ENCODE results near the gene GTF2A1. TPM values are rescaled to one million over a fixed set of nuclear protein-coding genes. Genes with fewer than 3 reads are reported as not detected.

Gene GTF2A1
- total RNA-seq, 1 experiment from 2014 or later: 49.0 TPM

DNA sequence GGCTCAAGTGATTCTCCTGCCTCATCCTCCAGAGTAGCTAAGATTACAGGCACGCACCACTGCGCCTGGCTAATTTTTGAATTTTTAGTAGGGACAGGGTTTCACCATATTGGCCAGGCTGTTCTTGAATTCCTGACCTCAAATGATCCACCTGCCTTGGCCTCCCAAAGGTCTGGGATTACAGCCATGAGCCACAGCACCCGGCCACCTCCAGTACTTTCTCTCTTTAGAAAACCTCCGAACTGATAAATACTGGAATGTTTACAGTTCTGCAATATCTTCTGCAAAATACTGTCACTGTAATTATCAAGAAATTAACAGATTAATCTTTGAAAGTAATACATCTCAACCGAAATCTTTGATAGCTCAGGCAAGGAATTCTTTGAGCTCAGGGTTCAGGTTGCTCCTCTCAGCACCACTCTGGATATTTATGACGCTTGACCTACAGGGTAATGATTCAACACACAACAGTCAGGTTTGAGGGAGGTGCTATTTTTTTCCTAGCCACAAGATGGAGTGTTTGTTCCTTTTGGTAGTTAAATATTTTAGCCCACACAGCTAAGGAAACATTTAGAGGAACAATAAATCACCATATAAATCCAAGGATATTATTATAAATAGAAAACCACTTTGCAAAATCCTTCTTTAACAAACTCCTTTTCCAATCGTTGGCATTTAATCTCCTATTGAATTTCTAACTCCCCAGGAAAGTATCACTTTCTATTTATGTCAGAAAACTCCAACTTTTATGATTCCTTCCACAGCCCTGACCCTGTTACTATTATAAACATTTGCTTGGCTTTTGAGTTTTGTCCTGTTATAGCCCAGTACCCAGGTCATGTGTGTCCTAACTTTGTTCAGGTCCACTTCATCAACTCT is 48.6 kb upstream of the GTF2A1 start:
- no peaks in the 10 kb centered on the region for H3K27me3 Mint-ChIP-seq (ENCODE audit: low read depth)
- no peaks in the 10 kb centered on the region for H3K9me3 Mint-ChIP-seq
- H3K4me3 Mint-ChIP-seq: no peak overlapping the region
- ChIA-PET POLR2A (interaction anchor here (1.0 kb wide), 1 partner anchor 184 kb away, joined by 4 read pairs; no protein-coding TSS in a partner anchor), CTCF (interaction anchor here (0.6 to 6.3 kb wide), 32 partner anchors 9 to 264 kb away, joined by 3 to 87 read pairs (median 4); partner anchors contain the start of genes GTF2A1 and SEL1L)
- ATAC-seq (peak; percentile 78), DNase-seq (ENCODE audit: low spot score) (no peak)
- peaks cover 9% of the 10 kb centered on the region for H3K36me3 Mint-ChIP-seq
- peaks cover 37% of the 10 kb centered on the region for H3K4me1 Mint-ChIP-seq
- H3K27ac Mint-ChIP-seq: peak overlapping the region; percentile 44; the same call in 1 of the 2 replicates
- no peak for TF ChIP-seq TP53 (CRISPR knock-in tag; IDR thresholded peaks at IDR 0.05)
- TF ChIP-seq CBFB (CRISPR knock-in tag; IDR thresholded peaks at IDR 0.05; ENCODE audit: low read depth): no peak
- TF ChIP-seq CREB1 (CRISPR knock-in tag; IDR thresholded peaks at IDR 0.05): no peak
- TF ChIP-seq, protein P1, sequence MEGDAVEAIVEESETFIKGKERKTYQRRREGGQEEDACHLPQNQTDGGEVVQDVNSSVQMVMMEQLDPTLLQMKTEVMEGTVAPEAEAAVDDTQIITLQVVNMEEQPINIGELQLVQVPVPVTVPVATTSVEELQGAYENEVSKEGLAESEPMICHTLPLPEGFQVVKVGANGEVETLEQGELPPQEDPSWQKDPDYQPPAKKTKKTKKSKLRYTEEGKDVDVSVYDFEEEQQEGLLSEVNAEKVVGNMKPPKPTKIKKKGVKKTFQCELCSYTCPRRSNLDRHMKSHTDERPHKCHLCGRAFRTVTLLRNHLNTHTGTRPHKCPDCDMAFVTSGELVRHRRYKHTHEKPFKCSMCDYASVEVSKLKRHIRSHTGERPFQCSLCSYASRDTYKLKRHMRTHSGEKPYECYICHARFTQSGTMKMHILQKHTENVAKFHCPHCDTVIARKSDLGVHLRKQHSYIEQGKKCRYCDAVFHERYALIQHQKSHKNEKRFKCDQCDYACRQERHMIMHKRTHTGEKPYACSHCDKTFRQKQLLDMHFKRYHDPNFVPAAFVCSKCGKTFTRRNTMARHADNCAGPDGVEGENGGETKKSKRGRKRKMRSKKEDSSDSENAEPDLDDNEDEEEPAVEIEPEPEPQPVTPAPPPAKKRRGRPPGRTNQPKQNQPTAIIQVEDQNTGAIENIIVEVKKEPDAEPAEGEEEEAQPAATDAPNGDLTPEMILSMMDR (IDR thresholded peaks at IDR 0.05): peak; percentile 44
- TF ChIP-seq OVOL2 (CRISPR knock-in tag; IDR thresholded peaks at IDR 0.05; ENCODE audit: borderline replicate concordance): no peak

DNA sequence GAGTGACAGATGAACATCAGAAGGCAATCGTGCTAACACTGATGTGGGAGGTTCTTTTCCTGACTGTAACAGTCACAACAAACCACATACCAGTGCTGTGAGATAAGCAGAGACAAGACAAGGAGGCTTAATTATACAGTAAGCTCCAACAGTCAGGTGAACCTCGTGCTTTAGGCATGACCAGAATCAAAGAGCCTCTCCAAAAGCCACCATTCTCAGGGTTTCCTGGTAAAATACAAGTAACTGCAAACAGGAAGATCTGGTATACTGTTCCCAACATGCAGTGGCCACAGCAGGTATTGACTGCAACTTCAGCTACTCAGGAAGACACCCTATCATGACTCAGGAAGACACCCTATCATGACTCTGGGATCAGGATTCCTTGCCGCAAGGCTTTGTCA is 47.3 kb upstream of the GTF2A1 start:
- peak; percentile 46 for ATAC-seq
- no peak for DNase-seq (ENCODE audit: low spot score)
- POLR2A ChIA-PET: no interaction called here
- Mint-ChIP-seq H3K27me3 (ENCODE audit: low read depth) (no peaks in the 10 kb centered on the region), H3K36me3 (peaks cover 9% of the 10 kb centered on the region), H3K9me3 (no peaks in the 10 kb centered on the region), H3K4me1 (peaks cover 37% of the 10 kb centered on the region), H3K4me3 (no peak overlapping the region), H3K27ac (no peak overlapping the region)
- no peak for TF ChIP-seq NFYB (CRISPR knock-in tag; conservative IDR thresholded peaks at IDR 0.05; ENCODE audit: low read depth)
- no peak for TF ChIP-seq ESRRA (CRISPR knock-in tag; IDR thresholded peaks at IDR 0.05; ENCODE audit: borderline replicate concordance)
- TF ChIP-seq HMGXB4 (CRISPR knock-in tag; IDR thresholded peaks at IDR 0.05): no peak
- TF ChIP-seq SP1 (CRISPR knock-in tag; conservative IDR thresholded peaks at IDR 0.05): no peak
- no peak for TF ChIP-seq IRF1 (CRISPR knock-in tag; IDR thresholded peaks at IDR 0.05)
- no peak for TF ChIP-seq GABPB1 (CRISPR knock-in tag; IDR thresholded peaks at IDR 0.05)
- no peak for TF ChIP-seq MYBL2 (CRISPR knock-in tag; IDR thresholded peaks at IDR 0.05)
- CTCF ChIA-PET: interaction anchor here (1.5 to 6.3 kb wide), 5 partner anchors 40 to 197 kb away, joined by 3 to 87 read pairs (median 19); no protein-coding TSS in a partner anchor

DNA sequence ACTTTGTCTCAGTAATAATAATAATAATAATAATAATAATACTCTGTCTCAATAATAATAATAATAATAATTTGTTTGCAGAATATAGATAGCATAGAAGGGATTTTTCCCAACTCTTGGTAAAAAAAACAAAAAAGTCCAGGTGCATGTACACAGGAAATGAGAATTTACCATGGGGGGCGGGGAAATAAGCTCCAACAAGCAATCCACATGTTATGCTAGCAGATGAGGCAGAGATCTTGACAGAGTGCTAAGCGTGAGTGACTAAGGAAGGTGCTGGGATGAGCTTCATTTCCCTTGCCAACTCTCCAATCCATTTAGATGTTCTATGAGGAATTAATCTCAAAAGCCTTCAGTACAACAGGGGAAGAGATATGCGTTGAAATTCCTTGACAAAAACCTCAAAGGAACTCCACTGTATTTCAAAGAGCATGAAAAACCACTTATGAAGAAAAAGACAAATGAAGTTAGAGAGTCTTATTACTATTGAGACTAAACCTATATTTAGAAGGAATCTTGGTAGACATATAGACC is 44.9 kb upstream of the GTF2A1 start:
- CTCF ChIA-PET: interaction anchor here (1.1 to 2.2 kb wide), 3 partner anchors 14 to 188 kb away, joined by 3 to 9 read pairs (median 4); no protein-coding TSS in a partner anchor
- no peaks in the 10 kb centered on the region for H3K9me3 Mint-ChIP-seq
- ATAC-seq (no peak), DNase-seq (ENCODE audit: low spot score) (no peak)
- H3K27ac Mint-ChIP-seq: no peak overlapping the region
- POLR2A ChIA-PET: no interaction called here
- no peak overlapping the region for H3K4me3 Mint-ChIP-seq
- H3K27me3 Mint-ChIP-seq (ENCODE audit: low read depth): no peaks in the 10 kb centered on the region
- TF ChIP-seq ZNF396 (CRISPR knock-in tag; IDR thresholded peaks at IDR 0.05; ENCODE audit: borderline replicate concordance) (no peak), NR2C2 (CRISPR knock-in tag; IDR thresholded peaks at IDR 0.05) (no peak), GRHL2 (CRISPR knock-in tag; IDR thresholded peaks at IDR 0.05; ENCODE audit: insufficient replicate concordance, severe bottlenecking) (no peak), ZNF263 (CRISPR knock-in tag; IDR thresholded peaks at IDR 0.05; ENCODE audit: low read depth) (no peak), NFE2L1 (CRISPR knock-in tag; IDR thresholded peaks at IDR 0.05) (no peak), CBFB (CRISPR knock-in tag; IDR thresholded peaks at IDR 0.05; ENCODE audit: low read depth) (no peak), EMX1 (CRISPR knock-in tag; IDR thresholded peaks at IDR 0.05) (no peak), ATF2 (CRISPR knock-in tag; IDR thresholded peaks at IDR 0.05; ENCODE audit: borderline replicate concordance, low read depth) (no peak), OVOL2 (CRISPR knock-in tag; IDR thresholded peaks at IDR 0.05; ENCODE audit: borderline replicate concordance) (no peak), FOXP1 (CRISPR knock-in tag; IDR thresholded peaks at IDR 0.05; ENCODE audit: borderline replicate concordance) (no peak)
- TF ChIP-seq, protein P2, sequence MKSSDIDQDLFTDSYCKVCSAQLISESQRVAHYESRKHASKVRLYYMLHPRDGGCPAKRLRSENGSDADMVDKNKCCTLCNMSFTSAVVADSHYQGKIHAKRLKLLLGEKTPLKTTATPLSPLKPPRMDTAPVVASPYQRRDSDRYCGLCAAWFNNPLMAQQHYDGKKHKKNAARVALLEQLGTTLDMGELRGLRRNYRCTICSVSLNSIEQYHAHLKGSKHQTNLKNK (CRISPR knock-in tag; IDR thresholded peaks at IDR 0.05): no peak
- TF ChIP-seq, protein P1 (IDR thresholded peaks at IDR 0.05): no peak
- peaks cover 14% of the 10 kb centered on the region for H3K36me3 Mint-ChIP-seq
- peaks cover 42% of the 10 kb centered on the region for H3K4me1 Mint-ChIP-seq
